A549 treated with DMSO at 1 μM for 4 hours (cell line): ENCODE measurements around the gene SCUBE3. TPM values are rescaled to one million over a fixed set of nuclear protein-coding genes. Genes with fewer than 3 reads are reported as not detected.

ENCODE experiments used
- total RNA-seq: library from RNA; stranded (reverse); fragments of 200-300 nt; extraction: Qiagen RNA extraction; gene quantifications from 5 replicates; pipeline ENCODE4 v1.2.3, GENCODE V29; 2022; ENCODE audit warnings: low read depth

SCUBE3 gene
- total RNA-seq, result 0.05 to 0.07 TPM (median 0.06 TPM) in 5 replicates

DNA sequence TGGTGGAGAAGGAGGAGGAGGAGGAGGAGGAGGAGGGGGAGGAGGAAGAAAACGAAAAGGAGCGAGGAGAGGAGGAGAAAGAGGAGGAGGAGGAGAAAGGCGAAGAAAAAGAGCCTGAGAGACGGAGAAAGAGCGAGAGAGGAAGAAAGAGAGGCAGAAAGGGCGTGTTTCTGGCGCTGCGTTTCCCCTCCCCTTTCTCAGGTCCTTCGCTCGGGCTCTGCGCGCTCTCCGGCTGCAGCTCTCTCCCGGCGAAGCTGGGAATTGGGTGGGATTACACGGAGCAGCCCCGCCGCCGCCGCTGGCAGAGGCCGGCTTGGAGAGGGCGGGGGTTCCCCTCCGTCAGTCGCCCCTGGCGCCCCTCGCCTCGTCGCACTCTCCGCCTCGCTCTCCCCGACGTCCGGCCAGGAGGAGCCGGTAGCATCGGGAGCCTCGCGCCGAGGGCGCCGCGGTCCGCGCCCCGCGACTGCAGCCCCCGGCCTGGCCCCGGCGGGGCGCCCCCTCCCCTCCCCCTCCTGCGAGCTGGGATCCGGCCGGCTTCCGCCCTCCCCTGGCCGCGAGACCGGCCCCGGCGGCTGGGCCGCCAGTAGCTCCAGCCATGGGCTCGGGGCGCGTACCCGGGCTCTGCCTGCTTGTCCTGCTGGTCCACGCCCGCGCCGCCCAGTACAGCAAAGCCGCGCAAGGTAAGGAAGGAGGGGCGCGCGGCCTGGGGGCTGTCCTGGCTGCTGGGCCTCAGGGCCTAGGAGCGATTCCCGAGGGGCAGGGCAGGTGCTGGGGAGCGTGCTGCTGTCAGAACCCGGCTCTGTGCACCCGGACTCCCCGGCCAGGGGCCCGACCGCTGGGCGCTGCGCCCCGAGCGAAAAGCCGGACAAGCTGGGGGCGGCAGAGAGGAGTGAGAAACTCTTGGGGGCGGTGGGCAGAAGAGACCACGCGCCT is at the start of gene SCUBE3:
Gene SCUBE3, plus strand, starts transcription at position 133 of the 933 bp plus-strand sequence. Its CDS starts 463 bp downstream, at position 596.

DNA sequence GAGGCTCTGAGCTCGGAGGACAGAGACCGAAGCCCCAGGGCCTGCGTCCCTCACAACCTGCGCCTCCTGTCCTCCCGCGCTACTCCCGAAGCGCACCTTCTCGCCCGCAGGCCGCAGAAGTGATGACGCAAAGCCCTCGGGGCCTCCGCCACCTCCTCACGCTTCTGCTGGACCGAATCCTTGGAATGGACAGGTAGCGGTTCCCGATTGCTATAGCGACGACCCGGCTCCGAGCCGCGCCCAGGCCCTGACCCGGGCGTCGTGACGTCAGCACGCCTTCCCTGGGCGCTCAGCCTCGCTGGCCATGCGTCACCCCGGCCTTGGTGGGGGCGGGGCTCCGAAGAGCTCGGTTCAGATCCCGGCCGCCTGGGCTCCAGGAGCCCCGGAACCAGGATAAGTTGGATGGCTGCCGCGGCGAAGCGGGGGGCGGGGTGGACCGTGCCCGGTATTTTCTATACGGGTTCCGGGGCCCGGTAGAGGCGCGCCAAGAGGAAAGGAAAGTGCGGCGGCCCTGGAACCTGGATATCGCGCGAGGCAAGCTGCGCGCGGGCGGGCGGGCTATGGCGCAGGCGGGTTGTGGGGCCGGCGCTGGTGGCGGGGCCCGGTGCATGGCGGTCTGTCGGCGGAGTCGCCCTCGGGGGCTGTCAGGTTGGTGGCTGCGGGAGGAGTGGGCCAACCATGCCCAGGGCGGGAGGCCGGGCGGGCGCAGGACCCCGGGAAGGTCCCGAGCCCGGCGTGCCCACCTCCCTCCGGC is 45.6 kb downstream of the SCUBE3 start, which contains the start of gene ZNF76:
Gene ZNF76, plus strand, starts transcription at position 542 of the 754 bp plus-strand sequence. CDS start 21,417 bp downstream, outside the sequence.

DNA sequence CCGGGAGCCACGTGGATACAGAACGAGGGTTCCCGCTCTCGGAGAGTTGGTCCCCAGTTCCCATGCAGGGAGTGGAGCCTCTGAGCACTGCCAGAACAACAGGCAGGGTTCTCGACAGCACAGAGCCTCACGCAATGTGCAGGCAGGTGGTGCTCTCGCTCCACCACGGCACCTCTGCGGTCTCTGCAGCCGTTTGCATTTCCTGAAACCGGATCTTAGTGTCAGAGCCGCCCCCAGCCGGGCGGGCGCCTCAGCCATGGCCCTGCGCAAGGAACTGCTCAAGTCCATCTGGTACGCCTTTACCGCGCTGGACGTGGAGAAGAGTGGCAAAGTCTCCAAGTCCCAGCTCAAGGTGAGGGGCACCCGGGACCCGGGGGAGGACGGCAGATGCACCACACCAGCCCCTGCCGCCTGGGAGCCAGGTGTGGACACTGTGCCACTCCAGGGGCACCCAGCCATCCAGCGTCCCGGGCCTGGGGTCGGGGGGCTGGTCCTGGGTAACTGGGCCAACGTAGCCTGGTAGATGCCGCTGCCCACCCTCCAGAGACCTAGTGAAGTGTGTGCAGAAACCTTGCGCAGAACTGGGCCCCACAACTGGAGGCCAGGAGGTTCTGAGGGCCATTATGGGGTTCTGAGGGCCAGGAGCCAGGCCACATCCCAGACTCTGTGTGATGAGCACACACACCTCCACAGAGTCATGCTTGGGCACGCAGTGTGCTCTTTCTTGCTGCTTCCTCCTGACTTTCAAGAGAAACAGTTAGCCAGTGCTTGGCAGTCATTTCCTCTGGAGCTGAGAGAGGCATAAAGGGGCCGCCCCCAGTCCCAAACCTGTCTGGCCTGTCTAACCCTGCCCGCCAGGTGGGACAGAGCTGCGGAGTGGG is 84.1 kb downstream of the SCUBE3 start, which contains the start of gene DEF6:
Gene DEF6, plus strand, starts transcription at position 218 of the 881 bp plus-strand sequence. Its CDS starts 39 bp downstream, at position 257.

Other genes with a start within 250 kb of the SCUBE3 start
- gene TCP11, start 72.6 kb upstream of the SCUBE3 start, total RNA-seq, result not detected in 5 replicates
- 8.8 to 11.0 TPM (median 9.5 TPM) in 5 replicates for gene ZNF76, start 45.8 kb downstream of the SCUBE3 start, total RNA-seq
- gene DEF6, start 83.9 kb downstream of the SCUBE3 start, total RNA-seq, result 0.03 to 0.30 TPM (median 0.08 TPM) in 3 of 5 replicates, not detected in the others
- 5.0 to 7.0 TPM (median 5.9 TPM) in 5 replicates for gene PPARD, start 128.6 kb downstream of the SCUBE3 start, total RNA-seq
- gene FANCE, start 238.4 kb downstream of the SCUBE3 start, total RNA-seq, result 2.5 to 3.3 TPM (median 3.0 TPM) in 5 replicates